Neural cell (in vitro differentiated cells): ENCODE results near the gene POMT2.

Experiments used
- RAD21 ChIP-seq: fragments of 450-650 bp; conservative IDR thresholded peaks from 2 replicates; pipeline ENCODE4 v1.6.1; 2014; ENCODE audit warnings: antibody characterized with exemption, mild to moderate bottlenecking, moderate library complexity
- TF ChIP-seq, protein P1 (sequence below): fragments of 450-650 bp; IDR thresholded peaks from 2 replicates; pipeline ENCODE4 v1.5.1; 2014; ENCODE audit warnings: antibody characterized with exemption, mild to moderate bottlenecking, moderate library complexity; ENCODE audit not compliant: poor library complexity, severe bottlenecking

DNA sequence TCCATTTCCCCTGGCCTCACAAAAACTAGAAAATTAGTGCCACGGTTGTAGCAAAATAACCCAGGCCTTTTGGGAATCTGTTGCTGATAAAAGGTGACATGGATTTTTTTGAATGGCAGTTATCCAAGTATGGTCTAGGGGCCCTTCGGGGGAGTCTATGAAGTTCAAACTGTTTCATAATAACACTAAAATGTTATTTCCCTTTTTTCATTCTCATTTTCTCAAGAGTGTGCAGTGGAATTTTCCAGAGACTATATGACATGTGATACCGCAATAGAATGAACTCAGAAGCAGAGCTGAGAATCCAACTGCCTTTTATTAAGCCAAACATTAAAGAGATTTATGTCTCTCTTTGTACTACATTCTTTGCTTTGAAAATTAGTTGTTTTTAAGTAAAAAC is 27.1 kb upstream of the POMT2 start:
- TF ChIP-seq, protein P1, sequence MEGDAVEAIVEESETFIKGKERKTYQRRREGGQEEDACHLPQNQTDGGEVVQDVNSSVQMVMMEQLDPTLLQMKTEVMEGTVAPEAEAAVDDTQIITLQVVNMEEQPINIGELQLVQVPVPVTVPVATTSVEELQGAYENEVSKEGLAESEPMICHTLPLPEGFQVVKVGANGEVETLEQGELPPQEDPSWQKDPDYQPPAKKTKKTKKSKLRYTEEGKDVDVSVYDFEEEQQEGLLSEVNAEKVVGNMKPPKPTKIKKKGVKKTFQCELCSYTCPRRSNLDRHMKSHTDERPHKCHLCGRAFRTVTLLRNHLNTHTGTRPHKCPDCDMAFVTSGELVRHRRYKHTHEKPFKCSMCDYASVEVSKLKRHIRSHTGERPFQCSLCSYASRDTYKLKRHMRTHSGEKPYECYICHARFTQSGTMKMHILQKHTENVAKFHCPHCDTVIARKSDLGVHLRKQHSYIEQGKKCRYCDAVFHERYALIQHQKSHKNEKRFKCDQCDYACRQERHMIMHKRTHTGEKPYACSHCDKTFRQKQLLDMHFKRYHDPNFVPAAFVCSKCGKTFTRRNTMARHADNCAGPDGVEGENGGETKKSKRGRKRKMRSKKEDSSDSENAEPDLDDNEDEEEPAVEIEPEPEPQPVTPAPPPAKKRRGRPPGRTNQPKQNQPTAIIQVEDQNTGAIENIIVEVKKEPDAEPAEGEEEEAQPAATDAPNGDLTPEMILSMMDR = no peak
- no peak for TF ChIP-seq RAD21
